Activated T-cell treated with anti-CD3 and anti-CD28 coated beads for 4 hours (primary cell): ENCODE data around the gene FCN1.

Source experiments
- DNase-seq: peaks from one replicate; pipeline ENCODE4 v3.0.0-alpha.2; 2020

The FCN1 gene

DNA sequence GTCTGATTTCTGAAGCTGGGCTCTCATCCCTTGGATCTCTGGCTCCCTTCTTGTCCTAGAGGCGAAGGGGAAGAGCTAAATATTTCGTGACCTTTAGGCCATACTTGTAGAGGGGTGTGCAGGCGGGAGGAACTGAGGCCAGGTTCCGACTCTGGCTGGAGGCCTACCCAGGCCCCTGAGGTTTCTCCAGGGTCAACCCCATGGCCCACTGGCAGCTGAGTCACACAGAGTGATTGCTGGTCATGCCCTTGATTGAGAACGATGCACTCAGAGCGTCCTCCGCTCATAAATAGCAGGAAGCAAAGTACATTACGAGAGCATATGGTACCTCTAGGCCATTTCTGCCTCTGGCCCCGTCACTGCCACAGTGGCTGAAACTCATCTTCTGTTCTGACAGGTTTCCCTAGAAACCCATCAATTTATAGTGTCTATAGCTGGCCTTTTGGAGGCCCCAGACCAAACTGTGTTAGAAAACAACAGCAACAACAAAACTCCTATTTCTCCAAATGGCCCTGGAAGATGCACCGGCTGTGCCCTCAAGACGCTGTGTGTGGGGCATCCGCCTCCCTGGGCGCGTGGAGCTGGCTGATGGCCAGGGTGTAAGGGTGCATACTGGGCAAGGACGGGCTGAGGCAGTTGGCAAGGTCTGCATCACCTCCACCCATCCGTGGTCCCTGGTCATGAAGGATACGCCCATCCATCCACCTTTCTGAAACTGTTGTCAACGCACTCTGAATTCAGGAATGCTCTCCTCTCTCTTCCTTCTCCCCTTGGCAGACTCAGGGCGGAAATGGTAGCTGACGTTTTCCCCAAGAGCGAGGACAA lies 32.9 kb upstream of the FCN1 start:
- DNase-seq: no peak

DNA sequence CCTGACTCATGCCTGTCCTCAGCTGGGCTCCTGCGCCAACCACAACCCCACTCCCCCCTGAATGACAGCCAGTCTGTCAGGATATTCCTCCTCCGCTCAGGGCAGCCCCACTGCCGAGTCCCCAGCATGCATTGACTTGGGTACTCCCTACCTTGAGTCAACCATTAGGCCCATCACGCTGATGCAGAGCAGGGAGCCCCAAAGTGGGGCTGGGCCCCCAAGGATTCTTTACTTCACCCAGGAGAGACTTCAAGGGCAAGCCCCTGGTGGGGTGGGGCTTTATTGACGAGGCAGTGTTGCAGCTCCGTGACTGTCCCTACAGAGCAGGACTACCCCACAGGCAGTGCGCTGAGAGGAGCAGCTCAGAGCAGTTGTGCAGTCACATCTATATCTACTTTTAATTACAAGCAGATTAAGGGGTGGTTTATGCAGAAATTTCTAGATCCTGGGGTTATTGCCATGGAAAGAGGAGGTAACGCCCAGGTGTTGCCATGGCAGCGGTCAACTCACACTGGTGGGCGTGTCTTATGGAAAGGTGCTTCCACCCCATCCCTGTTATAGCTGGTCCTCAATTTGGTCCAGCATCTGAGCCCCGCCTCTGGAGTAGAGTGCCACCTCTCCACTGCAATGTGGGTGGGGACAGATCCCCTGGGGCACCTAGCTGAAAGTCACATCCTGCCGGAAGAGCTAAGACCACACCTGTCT lies 32.1 kb upstream of the FCN1 start:
- DNase-seq: no peak

DNA sequence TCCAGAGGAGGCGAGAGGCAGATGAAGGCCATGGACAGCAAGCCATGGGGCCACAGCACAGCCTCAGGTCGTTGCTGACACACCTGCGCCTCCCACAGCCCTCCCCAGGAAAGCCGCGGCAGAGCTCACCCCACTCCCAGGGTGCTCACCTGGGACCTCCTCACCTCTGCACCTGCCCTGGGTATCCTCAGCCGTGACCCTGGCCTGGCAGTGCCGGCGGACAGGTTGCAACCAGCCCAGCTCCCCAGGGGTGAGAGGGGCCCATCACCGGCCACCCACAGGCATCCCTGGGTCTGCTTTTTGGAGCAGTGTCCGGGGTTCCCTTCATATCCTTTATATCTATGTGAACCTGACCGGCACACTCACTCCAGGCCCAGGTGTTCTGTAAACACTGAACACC lies 30.4 kb upstream of the FCN1 start:
- no peak for DNase-seq

DNA sequence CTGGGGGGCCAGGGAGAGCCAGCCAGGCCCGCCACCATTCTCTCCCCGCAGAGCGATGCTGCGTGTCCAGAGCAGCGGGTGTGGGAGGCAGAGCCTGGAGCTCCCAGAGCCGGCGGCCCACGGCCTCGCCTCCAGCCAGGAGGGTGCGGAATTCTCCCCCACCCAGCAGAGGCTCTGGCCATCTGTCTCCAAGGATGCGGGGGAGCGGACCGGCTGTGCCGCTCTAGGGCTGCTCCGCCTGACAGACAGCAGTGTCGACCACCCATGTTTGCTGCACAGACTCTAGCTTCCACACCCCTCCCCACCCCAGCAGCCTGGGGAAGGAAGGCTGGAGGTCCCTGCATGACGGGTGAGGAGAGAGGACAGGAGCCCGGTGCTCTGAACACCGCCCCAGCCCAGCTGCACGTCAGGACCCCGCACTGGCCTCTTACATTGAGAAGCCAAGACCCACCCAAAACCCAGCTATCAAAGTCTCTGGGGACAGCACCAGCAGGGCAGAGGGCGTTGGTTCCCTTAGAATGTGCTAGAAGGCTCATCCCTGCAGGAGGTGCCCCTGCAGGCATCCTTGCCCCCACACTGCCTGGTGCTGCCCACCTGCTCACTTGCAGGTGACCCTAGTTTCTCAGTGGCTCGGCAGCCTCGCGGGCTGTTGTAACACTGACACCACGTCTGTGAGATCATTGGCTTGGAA lies 29.7 kb upstream of the FCN1 start:
- DNase-seq: no peak

DNA sequence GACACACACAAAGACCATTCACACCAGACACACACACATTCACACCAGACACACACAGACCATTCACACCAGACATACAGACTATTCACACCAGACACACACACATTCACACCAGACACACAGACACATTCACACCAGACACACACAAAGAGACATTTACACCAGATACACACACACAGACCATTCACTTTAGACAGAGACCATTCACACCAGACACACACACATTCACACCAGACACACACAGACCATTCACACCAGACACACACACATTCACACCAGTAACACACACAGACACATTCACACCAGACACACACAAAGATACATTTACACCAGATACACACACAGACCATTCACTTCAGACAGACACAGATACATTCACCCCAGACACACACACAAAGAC lies 29.0 kb upstream of the FCN1 start:
- no peak for DNase-seq

DNA sequence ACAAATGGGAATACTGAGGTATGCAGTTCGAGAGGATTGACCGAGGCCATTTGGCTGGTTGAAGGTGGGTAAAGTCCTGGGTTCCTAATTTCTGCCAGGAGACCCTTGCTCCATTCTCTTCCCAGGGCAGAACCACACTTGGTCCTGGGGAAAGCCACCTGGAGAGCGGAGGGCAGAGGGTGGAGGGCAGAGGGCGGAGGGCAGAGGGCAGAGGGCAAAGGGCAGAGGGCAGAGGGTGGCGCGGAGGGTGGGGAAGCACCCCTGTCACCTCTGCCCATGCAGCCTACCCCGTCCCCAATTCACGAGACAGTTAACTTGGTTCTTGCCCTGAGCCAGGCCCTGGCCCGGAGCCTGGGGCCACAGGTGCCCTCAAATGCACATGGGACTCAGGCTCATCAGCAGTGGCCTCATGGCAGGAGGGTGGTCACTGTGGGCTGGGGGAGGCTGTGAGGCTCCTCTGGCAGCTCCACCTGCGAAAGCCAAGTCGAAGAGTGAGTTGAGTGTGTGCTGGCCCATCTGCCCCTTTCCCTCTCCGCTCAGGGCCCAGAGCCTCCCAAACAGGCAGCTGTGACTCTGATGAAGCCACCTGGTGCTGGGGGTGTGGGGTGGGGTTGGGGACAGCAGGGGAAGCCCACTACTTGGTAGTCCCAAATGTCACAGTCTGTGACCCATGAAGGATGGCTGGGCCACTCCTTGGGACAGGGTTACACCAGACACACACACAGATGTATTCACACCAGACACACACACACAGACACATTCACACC lies 28.0 kb upstream of the FCN1 start:
- no peak for DNase-seq

DNA sequence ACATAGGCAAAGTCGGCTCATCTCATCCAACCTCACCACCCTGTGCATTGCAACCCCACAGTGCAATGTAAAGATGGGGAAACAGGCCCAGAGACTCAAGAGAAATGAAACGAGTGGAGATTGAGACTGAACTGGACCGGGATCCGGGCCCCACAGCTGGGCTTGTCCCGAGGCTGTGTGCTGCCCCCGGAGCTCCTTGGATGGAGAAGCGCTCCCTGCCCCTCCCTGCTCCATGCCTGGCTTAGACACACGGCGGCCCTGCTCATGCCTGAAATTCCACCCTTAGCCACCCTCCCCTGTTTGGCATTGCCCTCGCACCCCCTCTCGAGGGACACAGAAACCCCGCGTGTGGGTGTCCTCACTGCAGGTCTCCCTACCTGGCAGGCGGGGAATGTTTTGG lies 27.2 kb upstream of the FCN1 start:
- DNase-seq: no peak

DNA sequence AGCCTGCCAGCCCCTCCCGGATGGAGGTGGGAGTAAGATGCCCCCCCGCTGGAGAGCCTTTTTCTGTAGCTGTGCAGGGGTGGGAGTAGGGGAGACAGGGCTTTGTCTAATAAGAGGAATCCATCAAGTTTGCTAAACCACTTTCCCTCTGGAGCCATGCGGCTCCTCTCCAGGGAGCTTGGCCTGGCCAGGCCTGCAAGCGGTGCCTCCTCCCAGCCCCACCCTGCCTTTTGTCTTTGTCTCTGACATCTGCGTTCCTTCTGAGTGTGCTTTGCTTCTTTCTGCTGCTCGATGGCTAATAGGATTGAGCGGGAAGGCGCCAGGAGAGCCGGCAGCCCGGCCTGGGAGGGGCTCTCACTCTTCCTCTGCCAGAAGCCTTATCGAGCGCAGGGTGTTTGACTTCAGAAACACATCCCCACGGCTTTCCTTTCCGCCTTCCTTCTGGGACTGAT lies 26.7 kb upstream of the FCN1 start:
- no peak for DNase-seq

DNA sequence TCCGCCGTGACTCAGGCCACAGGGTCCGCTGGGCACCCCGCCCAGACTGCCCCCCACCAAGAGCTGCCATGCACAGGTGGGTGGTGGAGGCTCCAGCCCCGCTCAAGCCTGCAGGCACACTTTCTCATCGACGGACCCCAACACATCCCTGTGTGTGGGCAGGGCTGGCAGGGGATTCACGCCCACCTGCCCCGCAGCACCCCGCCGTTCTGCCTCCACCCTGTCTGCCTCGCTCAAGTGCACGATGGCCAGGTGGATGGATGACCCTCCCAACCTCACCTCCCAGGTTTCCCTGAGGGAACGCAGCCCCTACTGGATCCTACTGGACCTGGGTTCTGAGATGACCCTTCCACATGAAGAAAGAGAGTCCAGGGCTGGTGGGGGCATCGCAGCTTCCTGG lies 26.1 kb upstream of the FCN1 start:
- no peak for DNase-seq

DNA sequence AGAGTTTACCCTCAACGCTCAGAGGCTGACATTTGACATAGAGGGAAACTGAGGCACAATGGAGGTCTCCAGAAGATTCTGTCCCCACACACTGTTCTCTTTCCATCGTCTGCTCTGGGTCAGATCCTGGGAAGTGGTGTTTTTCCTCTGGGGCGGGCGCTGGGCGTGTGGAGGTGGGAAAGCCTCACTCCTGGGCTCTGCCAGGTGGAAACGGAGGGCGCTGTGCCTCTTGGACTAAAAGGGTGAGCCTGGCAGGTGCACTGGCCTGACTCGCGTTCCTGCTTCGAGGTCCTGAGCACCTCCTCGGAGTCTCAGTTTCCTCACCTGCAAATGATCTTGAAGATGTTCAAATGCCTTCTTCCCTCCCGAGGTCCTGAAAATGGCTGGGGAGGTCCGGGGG lies 25.7 kb upstream of the FCN1 start:
- no peak for DNase-seq

DNA sequence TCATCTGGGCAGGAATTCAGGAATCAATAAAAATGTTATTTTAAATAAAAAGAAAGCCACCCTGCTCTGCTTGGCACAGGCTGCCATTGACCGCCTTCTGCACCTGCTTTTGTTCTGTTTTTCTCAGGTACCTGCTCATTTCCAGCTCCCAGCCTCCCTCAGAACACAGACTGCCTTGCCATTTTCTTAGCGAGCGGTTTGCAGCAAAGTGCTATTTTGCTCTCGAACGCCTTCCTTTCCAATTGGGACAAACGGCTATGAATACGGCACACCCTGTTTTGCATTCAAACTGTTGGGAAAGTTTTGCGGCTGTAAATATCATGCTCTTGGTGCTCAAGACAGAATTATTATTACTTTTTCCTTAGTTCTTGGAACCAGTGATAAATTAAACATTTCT lies 25.1 kb upstream of the FCN1 start:
- DNase-seq: no peak

DNA sequence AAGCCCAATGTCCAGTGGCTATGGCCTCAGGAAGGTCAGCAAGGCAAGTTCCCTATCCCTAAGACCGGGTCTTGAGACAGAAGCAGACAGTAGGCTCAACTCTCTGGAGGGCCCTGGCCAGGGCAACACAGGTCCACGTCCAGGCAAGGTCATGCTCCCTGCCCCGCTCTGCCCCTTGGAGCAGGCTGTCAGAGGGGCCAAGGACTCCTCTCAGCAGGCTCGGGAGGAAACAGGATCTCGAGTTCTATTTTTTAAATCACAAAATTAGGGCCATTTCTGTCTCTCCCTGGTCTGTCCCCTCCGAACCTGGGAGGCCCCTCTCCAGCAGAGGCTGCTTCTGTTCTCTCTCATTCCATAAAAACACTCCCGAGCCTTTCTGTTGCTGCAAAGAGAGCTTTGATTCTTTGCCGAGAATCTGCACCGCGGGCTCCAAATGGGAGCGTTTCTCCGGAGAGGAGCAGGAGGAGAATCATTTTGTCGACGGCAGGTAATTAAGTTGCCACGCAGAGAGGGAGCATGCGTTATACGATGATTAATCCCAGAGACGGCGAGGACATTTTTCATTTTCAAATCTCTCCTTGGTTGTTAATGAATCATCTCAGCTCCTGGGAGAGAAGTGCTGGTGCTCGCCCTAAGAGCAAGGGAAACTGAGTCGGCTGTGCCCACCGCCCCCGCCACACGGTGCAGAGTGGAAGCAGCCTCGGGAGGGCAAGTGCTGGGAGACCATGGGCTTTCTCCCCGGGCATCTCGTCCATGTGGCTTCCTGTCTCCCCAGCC lies 24.5 kb upstream of the FCN1 start:
- DNase-seq: no peak

DNA sequence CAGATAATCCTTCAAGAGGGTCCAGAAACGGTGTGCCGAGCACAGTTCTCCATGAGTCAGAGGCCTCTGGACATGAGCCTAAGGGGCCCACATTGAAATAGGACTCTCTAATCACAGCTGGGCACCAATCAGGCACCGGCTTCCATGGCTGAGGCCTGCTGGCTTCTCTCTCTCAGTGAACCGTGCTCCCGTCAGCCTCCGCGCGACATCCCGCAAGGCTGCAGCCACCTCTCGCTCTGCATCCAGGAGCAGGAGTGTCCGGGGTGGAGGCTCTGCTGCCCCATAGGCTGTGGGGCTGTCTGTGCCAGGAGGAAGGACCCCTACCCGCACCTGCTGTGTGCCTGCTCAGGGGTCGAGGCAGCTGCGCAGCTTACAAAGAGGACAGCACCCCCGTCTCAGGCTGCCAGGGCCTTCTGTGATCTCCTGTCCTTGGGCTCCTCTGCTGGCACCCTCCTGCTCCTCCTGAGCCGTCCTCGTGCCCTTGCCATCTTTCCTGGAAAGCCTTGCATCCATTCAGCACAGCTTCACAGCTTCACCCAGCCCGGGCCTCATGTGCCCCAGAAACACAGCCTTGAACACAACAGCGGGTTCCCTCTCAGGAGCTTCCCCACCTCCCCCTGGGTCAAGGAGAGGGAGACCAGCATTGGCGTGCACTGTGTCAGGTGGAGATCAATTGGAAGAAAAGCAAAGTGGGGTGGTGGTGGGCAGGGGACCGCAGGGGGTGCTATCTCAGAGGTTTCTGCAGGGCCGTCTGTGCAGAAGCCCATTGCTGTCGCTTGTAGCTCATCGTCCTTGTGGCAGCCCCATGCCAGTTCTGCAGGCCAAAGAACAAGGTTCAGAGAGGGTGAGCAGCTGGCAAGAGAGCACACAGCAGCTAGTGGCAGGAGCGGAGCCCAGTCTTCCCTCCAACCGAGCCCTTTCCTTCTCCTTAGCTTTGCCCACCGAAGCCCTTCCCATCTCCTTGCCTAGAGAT lies 22.8 kb upstream of the FCN1 start:
- DNase-seq: no peak

DNA sequence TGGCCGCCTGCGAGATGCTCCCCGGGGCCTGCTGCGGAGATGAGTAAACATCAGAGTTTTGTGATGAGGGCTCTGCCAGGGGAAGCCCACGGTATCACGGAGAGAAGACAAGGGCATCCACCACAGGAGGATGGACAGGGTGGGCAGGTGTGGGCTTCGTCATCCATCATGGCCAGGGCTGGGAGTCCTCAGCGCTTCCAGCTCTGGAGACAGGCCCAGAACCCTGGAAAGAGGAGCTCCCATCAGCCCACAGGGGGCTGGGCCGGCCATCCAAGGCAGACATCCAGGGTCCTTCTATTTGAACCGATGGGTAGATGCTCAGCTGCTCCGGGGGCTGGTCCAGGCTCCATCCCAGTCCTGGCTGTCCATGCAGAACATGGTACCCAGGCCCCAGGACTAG lies 22.1 kb upstream of the FCN1 start:
- no peak for DNase-seq

DNA sequence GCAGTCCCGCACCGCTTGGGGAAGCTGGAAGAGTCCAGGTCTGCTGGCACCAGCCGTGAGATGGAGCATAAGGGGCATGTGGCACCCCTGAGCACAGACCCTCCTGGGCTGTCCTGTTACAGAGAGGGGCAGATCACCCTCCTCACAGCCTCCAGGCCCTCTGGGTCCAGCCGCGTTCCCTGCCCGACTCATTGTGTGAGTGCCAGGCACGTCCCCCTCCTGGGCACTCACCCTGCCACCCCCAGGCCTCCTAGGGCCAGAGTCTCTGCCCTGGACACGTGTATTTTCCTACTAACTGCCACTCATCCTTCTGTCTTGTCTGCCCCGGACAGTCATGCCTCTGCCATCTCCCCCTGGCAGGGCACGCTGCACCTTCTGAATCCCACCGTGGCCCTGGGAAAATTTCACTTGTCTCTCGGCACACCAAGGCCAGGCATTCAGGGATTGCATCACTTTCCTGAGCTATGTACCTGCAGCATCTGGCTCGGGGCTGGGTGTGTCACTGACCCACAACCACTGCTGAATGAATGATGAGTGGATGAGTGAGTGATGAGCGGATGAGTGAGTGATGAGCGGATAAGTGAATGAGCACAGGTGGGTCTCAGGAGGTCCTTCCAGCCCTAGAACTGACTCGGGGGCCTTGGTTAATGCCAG lies 21.5 kb upstream of the FCN1 start:
- DNase-seq: no peak

DNA sequence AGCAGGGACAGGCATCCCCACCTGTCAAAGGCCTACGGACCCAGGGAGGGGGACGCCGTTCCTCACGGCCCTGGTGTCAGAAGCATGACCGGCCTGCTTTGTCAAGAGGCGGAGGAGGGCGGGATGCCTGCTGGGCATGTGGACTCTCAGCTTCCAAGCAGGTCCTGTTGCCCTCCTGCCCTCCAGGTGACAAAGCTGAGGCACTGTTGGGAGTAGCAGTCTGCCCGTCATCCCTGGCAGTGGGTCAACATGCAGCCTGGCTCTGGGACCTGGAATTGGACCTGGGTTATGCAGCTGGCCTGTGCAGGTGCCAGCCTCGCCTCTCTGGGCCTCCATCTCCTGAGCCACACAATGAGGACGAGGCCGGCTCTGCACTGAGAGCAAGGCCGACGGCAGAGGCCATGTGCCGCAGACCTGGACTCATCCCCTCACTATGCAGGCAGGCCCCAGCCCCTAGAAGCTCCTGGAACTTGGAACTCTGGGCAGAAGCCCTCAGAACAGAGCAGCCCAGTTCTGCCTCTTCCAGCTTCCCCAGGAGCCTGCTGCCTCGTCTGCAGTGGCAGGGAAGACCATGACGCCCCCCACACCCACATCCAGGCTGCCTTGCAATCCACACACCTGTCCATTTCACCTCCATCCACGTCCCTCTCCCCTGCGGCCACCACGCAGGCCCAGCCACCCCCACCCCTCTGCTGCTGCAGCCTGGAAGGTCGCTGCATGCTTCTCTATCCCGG lies 20.8 kb upstream of the FCN1 start:
- no peak for DNase-seq

DNA sequence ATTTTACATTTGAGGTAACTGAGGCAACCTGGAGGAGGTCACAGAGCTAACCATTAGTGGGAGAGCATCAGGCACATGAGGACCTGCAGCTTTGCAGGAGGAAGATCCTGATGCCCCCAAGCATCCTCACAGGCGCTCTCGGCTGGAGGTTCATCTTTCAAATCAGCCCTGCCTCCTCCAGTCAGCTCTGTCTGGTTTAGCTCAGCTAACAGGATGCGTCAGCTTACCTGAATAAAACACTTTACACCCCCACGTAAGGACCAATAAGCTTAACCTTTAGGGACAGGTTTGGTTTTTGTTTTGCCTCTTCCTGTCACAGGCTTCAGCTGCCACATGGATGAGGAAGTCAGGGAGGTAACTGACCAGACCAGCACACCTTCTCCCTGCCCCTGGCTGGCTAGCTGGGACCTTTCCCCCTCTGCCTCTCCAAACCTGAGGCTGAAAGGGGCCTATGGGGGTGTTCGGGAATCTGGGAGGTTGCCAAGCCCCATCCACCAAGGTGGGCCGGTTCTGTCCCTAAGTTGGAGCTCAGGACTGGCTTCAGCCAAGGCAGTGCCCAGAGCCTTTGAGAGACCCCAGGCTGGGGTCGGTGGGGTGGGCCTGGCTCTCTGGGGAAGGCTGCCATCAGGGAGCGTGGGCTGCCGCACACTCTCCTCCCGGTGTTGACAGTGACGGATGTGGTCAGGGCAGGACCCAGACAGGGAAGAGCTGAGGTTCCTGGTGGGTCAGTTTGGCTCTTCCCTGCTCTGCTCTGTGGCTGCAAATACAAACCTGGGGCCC lies 20.0 kb upstream of the FCN1 start:
- DNase-seq: no peak

DNA sequence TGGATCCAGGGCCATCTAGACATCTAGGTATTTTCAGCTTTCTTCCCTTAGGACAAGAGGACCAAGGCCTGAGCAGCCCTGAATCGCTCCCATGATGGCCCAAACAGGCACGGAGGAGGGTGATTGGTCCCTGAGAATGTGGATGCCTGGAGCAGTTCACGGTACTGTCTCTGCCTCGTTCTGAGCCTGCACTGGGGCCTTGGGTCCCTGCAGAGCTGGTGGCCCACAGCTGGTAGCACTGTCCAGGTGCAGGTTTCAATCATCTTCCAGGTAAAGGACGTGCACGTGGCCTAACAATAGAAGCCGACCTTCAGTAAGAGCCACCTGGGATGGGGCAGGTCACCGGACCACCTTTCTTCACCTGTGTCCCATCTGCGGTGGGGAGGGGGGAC lies 19.4 kb upstream of the FCN1 start:
- DNase-seq: no peak
